T-helper 17 cell (primary cell): ENCODE data around the gene PRDM16. TPM values are rescaled to one million over a fixed set of nuclear protein-coding genes. Genes with fewer than 3 reads are reported as not detected.

ENCODE experiments used
- ATAC-seq: fragments of 150-1000 bp; cut with Tn5 transposase; 2 replicates; pipeline ENCODE4 v1.10.0; 2021; ENCODE audit warnings: mild to moderate bottlenecking, moderate library complexity
- DNase-seq, 3 donors: peaks; one replicate each; pipeline versions ENCODE4 v3.0.0 to v3.0.0-alpha.2; 2020 to 2021
- H3K9me3 ChIP-seq: one replicate; pipeline ENCODE4 v1.7.0; 2013; ENCODE audit warnings: low read length, mild to moderate bottlenecking; ENCODE audit not compliant: control insufficient read depth, poor library complexity, severe bottlenecking
- H3K27ac Mint-ChIP-seq: one replicate; pipeline ENCODE4 v1.8.0; 2022; ENCODE audit warnings: mild to moderate bottlenecking, moderate library complexity, mixed read lengths
- H3K27me3 Mint-ChIP-seq: one replicate; pipeline ENCODE4 v1.8.0; 2022; ENCODE audit warnings: mixed read lengths
- H3K36me3 Mint-ChIP-seq: one replicate; pipeline ENCODE4 v1.8.0; 2022; ENCODE audit warnings: low read depth, mixed read lengths
- H3K4me1 Mint-ChIP-seq: one replicate; pipeline ENCODE4 v1.8.0; 2022; ENCODE audit warnings: mild to moderate bottlenecking, mixed read lengths
- H3K4me3 Mint-ChIP-seq: one replicate; pipeline ENCODE4 v1.8.0; 2022; ENCODE audit warnings: mild to moderate bottlenecking, moderate library complexity, mixed read lengths
- total RNA-seq, 4 donors: library from RNA in 2 of 4; stranded (reverse) in 2 of 4; gene quantifications; one replicate each; pipeline ENCODE4 v1.2.3 and lab custom pipeline; 2022 to 2026

Gene PRDM16
- total RNA-seq, 2 donors from 2014 or later = not detected

DNA sequence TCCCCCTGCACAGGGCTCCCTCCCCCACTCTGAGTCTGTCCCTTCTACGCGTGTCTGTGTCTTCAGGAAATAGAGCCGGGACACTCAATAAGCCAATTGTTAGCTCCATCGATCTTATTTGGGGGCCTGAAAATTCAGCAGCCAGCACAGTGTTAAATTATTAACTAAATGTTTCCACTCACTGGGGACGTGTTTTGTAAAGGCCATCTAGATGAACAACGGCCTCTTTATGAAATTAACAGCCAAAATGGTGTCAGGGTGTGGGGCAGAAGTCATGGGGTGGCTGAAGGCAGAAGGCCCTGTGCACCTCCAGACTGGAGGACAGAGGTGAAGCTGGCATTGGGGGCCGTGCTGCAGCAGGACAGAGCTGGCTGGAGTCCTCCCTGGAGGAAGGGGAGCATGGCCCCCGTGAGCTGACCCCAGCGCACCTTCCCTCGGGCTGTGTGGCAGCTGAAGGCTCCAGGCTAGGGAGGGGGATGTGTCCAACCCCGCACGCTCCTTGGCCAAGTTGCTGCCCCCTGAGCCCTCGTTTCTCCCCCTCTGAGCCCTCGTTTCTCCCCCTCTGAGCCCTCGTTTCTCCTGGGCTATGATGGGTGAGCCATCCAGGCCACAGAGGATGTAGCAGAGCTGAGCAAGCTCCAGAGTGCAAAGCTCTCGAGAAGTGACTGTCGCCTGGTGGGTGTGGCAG, 271.7 kb downstream of the PRDM16 start:
- Mint-ChIP-seq H3K4me3 (no peak overlapping the region), H3K36me3 (peaks cover 2% of the 10 kb centered on the region), H3K27me3 (no peaks in the 10 kb centered on the region), H3K27ac (no peak overlapping the region), H3K4me1 (no peaks in the 10 kb centered on the region)
- ATAC-seq (no peak), DNase-seq (no peak)
- H3K9me3 ChIP-seq = peaks cover 2% of the 10 kb centered on the region

DNA sequence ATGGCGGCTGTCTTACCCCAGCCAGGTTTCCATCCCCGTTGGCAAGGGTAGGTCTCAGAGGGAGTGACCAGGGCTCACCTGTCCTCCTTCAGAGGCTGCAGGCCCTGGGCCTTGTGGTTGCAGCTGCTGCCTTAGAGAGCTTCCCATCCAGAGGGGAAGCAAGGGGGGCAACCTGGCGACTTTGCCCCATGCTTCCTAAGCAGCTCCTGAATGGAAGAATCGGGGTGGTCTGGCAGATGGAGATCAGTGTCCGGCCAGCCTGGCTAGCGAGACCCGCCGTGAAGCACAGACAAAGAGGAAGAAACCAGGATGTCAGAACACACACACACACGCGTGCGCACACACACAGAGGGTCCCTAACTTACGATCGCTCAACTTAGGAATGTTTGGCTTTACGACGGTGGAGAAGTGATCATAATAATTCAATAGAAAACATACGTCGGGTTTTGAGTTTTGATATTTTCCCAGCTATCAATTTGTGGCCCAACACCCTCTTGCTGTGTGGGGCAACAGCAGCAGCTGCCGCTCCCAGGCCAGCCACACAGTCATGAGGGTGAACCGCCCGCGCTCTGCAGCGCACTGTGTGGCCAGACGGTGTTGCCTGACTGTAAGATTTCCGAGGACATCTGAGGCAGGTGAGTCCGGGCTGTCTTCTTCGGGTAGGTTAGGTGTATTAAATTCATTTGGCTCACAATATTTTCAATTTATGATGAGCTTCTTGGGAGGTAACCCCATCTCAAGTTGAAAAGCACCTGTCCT, 272.4 kb downstream of the PRDM16 start:
- no peak for ATAC-seq

DNA sequence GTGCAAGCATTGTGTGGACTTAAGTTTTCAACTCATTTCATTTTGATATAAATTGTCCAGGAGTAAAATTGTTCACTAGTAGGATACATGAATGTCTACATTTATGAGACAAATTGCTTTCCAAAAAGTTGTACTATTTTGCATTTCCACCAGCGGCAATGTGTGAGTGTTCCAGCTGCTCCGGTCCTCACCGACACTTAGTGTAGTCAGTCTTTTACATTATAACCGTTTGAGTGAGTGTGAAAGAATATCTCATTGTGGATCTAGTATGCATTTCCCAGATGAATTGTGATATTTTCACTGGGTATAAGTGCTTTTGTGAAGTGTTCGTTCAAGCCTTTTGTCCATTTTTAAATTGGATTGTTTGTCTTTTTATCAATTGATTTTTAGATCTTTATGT, 274.0 kb downstream of the PRDM16 start:
- no peak for ATAC-seq
- no peak for DNase-seq
- Mint-ChIP-seq H3K4me3 (no peak overlapping the region), H3K36me3 (peaks cover 2% of the 10 kb centered on the region), H3K27me3 (peaks cover 6% of the 10 kb centered on the region), H3K4me1 (no peaks in the 10 kb centered on the region), H3K27ac (no peak overlapping the region)
- H3K9me3 ChIP-seq = peaks cover 2% of the 10 kb centered on the region

More for the DNA sequence above, 272.4 kb downstream of the PRDM16 start:
- H3K27ac Mint-ChIP-seq = no peak overlapping the region
- peaks cover 2% of the 10 kb centered on the region for H3K36me3 Mint-ChIP-seq
- peaks cover under 1% of the 10 kb centered on the region for H3K27me3 Mint-ChIP-seq
- H3K4me1 Mint-ChIP-seq = no peaks in the 10 kb centered on the region
- DNase-seq = no peak
- H3K9me3 ChIP-seq = peaks cover 2% of the 10 kb centered on the region
- no peak overlapping the region for H3K4me3 Mint-ChIP-seq

DNA sequence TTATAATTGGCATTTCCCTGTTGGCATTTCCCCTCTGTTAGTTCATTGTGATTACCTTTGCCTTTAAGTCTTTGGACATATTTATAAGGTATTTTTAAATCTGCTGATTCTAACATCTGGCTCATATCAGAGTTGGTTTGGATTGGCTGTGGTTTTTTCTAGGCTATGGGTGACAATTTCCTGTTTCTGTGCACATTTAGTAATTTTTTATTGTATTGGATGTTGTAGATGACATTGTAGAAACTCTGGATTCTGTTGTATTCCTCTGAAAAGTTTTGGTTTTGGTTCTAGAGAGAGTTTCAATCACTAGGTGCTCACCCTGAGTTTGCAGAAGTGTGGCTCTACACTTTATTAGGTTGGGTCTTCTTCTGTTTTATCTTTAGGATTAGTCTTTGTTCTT, 275.4 kb downstream of the PRDM16 start:
- H3K27me3 Mint-ChIP-seq = peaks cover 6% of the 10 kb centered on the region
- no peak for DNase-seq

DNA sequence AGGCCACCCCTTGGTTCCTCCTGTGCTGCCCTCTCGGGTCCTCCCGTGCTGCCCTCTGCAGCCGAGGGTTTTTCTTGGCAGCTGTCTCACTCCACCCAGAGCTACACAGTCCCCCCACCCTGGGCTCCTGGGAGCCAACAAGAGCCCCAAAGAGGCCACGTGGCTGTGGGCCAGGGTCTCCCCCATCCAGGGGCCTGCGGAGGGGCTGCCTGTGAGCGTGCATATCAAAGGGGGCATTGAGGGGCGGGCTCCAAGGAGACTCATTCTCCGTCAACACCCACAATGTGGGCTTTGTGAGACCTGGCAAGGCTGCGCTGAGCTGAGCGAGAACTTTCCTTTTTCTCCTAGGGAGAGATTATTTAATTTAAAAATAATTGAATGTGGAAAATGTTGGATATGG, 276.8 kb downstream of the PRDM16 start:
- H3K9me3 ChIP-seq = peaks cover 2% of the 10 kb centered on the region
- DNase-seq (no peak), ATAC-seq (no peak)
- H3K27me3 Mint-ChIP-seq = peaks cover 6% of the 10 kb centered on the region
- H3K27ac Mint-ChIP-seq = no peak overlapping the region
- no peak overlapping the region for H3K4me3 Mint-ChIP-seq
- H3K36me3 Mint-ChIP-seq = peaks cover 2% of the 10 kb centered on the region
- no peaks in the 10 kb centered on the region for H3K4me1 Mint-ChIP-seq

More for the DNA sequence above, 275.4 kb downstream of the PRDM16 start:
- H3K36me3 Mint-ChIP-seq = peaks cover 2% of the 10 kb centered on the region
- no peak overlapping the region for H3K4me3 Mint-ChIP-seq
- no peak overlapping the region for H3K27ac Mint-ChIP-seq
- no peak for ATAC-seq
- H3K4me1 Mint-ChIP-seq = no peaks in the 10 kb centered on the region
- peaks cover 2% of the 10 kb centered on the region for H3K9me3 ChIP-seq

DNA sequence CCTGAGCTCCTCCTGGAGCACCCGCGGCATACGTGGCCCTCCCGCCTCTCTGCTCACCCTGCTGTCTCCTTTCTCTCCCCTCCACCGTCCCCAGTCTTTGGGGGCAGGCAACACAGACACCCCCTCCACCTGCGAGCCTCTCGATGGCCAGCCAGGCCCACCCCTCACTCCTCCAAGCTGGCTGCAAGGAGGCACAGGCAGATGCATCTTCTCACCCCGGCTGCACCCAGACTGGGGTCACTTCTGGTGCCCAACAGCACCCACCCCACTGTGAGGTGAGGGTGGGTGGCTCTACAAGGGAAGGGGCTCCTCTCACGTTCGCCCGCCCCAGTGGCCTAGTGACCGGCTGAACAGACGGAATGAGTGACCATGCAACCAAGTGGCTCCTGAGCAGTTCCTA, 277.5 kb downstream of the PRDM16 start:
- H3K9me3 ChIP-seq = peaks cover 2% of the 10 kb centered on the region
- Mint-ChIP-seq H3K4me3 (no peak overlapping the region), H3K4me1 (no peaks in the 10 kb centered on the region), H3K36me3 (peaks cover 2% of the 10 kb centered on the region), H3K27me3 (peaks cover 6% of the 10 kb centered on the region), H3K27ac (no peak overlapping the region)
- DNase-seq (no peak), ATAC-seq (no peak)

DNA sequence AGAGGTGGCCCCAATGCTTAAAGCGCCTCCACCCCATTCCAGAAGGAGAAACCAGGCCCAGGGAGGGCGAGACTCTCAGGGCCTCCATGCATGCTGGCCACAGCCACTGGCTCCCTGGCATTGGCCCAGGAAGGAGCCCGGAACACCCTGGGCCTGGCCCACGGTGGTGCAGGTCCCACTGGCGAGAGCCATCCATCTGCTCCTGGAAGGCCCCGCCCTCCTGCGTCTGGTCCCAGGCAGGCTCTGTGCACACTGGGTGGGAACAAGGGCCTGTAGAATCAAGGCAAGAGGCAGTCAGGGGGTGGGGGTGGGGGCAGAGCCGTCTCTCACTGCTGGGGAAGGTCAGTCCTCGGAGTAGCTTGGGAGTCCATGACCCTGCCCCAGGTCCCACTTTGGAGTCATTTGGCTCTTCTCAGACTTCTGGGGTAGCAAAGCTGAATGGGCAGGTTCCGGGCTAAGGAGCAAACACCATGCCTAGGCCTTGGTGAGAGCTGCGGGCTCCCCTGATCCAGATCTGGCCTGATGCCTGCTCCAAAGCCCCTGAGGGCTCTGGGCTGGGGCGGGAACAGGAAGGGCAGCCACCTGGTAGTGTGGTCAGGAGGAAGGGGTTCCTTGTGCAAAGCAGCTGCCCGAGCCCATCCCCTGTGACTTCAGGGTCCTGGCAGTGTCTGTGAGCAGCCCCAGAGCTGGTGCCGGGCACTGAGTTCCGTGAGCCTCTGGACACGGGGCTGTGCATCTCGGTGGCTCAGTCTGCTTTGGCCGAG, 278.4 kb downstream of the PRDM16 start:
- peaks cover 2% of the 10 kb centered on the region for H3K4me1 Mint-ChIP-seq
- H3K9me3 ChIP-seq = peaks cover 2% of the 10 kb centered on the region
- DNase-seq = no peak
- H3K27me3 Mint-ChIP-seq = peaks cover 6% of the 10 kb centered on the region
- ATAC-seq = no peak
- no peak overlapping the region for H3K4me3 Mint-ChIP-seq
- H3K36me3 Mint-ChIP-seq = peaks cover 2% of the 10 kb centered on the region
- no peak overlapping the region for H3K27ac Mint-ChIP-seq

DNA sequence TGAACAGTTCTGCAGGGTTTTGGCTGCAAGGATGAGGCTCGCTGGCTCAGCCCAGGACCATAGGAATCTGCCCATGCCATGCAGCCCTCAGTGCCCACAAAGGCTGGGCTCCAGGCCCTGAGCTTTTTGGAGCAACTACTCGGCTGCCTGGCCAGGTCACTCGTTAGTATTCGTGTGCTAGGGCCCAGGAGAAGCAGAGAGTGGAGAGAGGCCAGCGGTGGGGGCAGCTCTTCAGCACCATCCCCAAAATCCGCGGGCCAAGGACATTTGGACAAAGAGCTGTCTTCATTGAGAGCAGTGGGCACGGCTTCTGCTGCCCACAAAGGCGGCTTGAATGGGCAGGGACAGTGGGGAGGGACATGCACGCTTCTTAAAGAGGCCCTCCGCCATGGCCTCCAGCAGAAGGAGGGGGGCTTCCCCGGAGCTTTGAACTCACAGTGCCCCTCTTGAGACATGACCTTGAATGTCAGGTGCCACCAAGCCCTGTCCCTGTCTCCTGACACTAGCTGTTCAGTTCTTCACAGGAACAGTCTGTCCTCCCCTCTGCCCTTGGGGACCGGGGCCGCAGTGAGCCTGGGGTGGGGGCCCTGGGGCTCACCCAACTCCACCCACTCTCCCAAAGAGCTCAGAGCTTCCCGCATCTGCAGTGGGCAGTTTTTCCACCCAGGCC, 279.3 kb downstream of the PRDM16 start:
- Mint-ChIP-seq H3K27me3 (peaks cover 6% of the 10 kb centered on the region), H3K27ac (no peak overlapping the region), H3K4me3 (no peak overlapping the region), H3K4me1 (peaks cover 2% of the 10 kb centered on the region), H3K36me3 (peaks cover 2% of the 10 kb centered on the region)
- DNase-seq (no peak), ATAC-seq (no peak)
- peaks cover 2% of the 10 kb centered on the region for H3K9me3 ChIP-seq

DNA sequence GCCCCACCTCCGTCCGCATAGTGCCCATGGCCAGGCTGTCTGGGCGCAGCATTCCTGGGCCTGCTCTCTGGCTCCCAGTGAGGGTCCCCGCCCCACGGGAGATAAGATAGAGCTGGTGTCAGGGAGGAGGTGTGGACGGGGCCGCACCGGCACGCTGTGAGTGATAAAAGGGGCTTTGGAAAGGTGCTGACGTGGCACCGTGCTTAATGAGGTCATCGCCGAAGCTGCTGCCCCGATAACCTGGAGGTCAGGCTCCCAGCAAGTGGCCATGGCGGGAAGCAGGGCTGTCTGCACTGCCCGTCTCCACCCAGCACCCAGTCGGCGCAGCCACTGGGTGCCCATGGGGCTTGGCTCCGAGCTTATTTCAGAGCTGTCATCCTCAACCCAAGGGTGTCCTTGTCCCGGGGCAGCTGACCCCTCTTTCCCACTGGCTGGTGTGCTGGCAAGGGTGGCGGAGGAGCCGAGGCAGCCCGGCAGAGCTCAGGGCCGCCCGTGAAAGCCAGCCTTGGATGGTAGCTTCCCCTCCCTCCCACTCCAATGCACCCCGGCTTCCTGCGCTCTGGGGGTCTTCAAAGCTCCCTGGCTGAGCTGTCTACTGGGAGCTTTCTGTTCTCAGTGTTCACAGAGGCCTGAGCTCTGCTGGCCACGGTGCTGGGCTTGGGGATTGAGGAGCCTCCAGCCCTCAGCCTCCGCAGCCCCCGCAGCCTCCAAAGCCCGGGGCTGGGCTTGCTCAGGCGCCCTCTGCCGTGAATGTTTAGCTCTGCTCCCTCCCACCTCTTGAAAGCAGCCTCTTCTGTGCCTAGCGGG, 280.4 kb downstream of the PRDM16 start:
- DNase-seq (no peak), ATAC-seq (no peak)
- peaks cover 2% of the 10 kb centered on the region for H3K9me3 ChIP-seq
- Mint-ChIP-seq H3K27ac (no peak overlapping the region), H3K36me3 (no peaks in the 10 kb centered on the region), H3K27me3 (peaks cover 6% of the 10 kb centered on the region), H3K4me3 (no peak overlapping the region), H3K4me1 (peaks cover 2% of the 10 kb centered on the region)

DNA sequence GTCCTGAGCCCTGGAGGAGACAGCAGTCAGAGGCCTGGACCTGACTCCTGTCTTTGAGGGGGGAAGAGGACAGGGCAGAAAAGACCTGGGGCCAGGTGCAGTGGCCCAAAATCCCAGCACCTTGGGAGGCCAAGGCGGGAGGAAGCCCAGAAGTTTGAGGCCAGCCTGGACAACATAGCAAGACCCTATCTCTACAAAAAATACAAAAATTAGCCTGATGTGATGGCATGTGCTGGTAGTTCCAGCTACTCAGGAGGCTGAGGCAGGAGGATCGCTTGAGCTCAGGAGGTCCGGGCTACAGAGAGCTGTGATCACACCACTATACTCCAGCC, 280.9 kb downstream of the PRDM16 start:
- peaks cover 1% of the 10 kb centered on the region for H3K9me3 ChIP-seq
- H3K27ac Mint-ChIP-seq = no peak overlapping the region
- no peaks in the 10 kb centered on the region for H3K36me3 Mint-ChIP-seq
- no peak for DNase-seq
- H3K4me3 Mint-ChIP-seq = no peak overlapping the region
- peaks cover 2% of the 10 kb centered on the region for H3K4me1 Mint-ChIP-seq
- H3K27me3 Mint-ChIP-seq = peaks cover 11% of the 10 kb centered on the region
- no peak for ATAC-seq

DNA sequence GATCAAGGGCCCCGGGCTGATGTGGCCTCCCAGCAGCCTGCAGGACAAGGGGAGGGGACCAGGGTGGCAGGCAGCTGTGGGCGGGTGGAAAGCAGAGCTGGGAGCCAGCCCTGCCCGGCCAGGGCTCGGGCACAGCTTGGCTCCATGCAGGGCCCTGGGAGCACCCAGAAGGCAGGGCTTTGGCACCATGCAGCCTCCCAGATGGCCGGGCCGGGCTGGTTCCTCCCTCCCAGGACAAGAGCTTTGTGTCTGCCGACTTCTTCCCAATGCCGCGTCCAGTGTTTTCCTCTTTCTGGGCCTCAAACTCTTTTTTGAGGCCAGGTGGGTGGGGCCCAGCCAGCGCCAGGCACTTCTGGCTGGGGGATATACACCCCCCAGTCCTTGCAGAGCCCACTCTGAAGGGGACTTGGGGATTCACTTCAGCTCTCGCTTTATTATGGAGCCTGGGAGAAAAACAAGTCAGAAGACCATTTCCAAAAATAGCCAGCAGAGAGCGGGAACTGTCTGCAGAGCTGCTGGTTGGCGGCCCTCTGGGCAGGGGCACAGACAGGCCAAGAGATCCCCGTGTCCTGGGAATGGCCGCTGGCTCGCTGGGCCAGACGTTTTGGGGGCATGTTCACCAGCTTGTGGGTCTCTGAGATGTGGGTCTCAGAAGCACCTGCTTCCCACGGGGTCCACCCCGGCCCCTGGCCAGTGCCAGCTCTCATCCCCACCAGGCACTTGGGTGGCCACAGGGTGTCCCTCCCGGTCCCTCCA, 281.7 kb downstream of the PRDM16 start:
- peaks cover 2% of the 10 kb centered on the region for H3K4me1 Mint-ChIP-seq
- no peak overlapping the region for H3K4me3 Mint-ChIP-seq
- peaks cover 12% of the 10 kb centered on the region for H3K27me3 Mint-ChIP-seq
- ATAC-seq (no peak), DNase-seq (no peak)
- H3K36me3 Mint-ChIP-seq = no peaks in the 10 kb centered on the region
- no peak overlapping the region for H3K27ac Mint-ChIP-seq
- no peaks in the 10 kb centered on the region for H3K9me3 ChIP-seq
